KMS-11 (cell line): Measurements from ENCODE around the gene C11orf16.

Experiments used
- H2AFZ ChIP-seq: fragments of 200-600 bp; sonication (generic); 2 replicates; pipeline ENCODE4 v1.6.1; 2016; ENCODE audit warnings: antibody characterized with exemption, mixed run types, low read depth
- H3K27ac ChIP-seq: fragments of 200-600 bp; sonication (generic); 2 replicates; pipeline ENCODE4 v1.6.1; 2016; ENCODE audit warnings: mild to moderate bottlenecking, mixed run types
- H3K27me3 ChIP-seq: fragments of 200-600 bp; sonication (generic); 2 replicates; pipeline ENCODE4 v1.6.1; 2017; ENCODE audit warnings: mild to moderate bottlenecking, low read depth, mixed run types, moderate library complexity; ENCODE audit not compliant: insufficient read depth
- H3K36me3 ChIP-seq: fragments of 200-600 bp; sonication (generic); 2 replicates; pipeline ENCODE4 v1.6.1; 2017; ENCODE audit warnings: mild to moderate bottlenecking, mixed run types; ENCODE audit not compliant: insufficient read depth
- H3K4me1 ChIP-seq: fragments of 200-600 bp; sonication (generic); 2 replicates; pipeline ENCODE4 v1.6.1; 2016; ENCODE audit warnings: mild to moderate bottlenecking, low read depth, mixed run types; ENCODE audit not compliant: poor library complexity, severe bottlenecking
- H3K4me2 ChIP-seq: fragments of 200-600 bp; sonication (generic); 2 replicates; pipeline ENCODE4 v1.7.0; 2016; ENCODE audit warnings: mild to moderate bottlenecking, mixed run types
- H3K4me3 ChIP-seq: fragments of 200-600 bp; sonication (generic); IDR thresholded peaks from 2 replicates; pipeline ENCODE4 v1.6.1; 2017; ENCODE audit warnings: low read depth, low read length, mixed read lengths; ENCODE audit not compliant: insufficient read depth
- H3K79me2 ChIP-seq: fragments of 200-600 bp; sonication (generic); 2 replicates; pipeline ENCODE4 v1.6.1; 2016; ENCODE audit warnings: low read depth, mixed run types; ENCODE audit not compliant: insufficient read depth
- H3K9ac ChIP-seq: fragments of 200-600 bp; sonication (generic); 2 replicates; pipeline ENCODE4 v1.6.1; 2016; ENCODE audit warnings: mild to moderate bottlenecking, mixed run types
- H4K20me1 ChIP-seq: fragments of 200-600 bp; sonication (generic); 2 replicates; pipeline ENCODE4 v1.6.1; 2016; ENCODE audit warnings: mild to moderate bottlenecking, mixed run types; ENCODE audit not compliant: insufficient read depth
- CTCF ChIP-seq: fragments of 200-600 bp; sonication (generic); conservative IDR thresholded peaks from 2 replicates; pipeline ENCODE4 v1.6.1; 2017; ENCODE audit warnings: low read depth, mild to moderate bottlenecking, antibody characterized with exemption, low read length, moderate library complexity, mixed read lengths

C11orf16 gene

GRCh38 chr11:8914661-8915018, 18.1 kb downstream of the C11orf16 start:
- H4K20me1 ChIP-seq: no peaks in the 10 kb centered on the region
- TF ChIP-seq CTCF: peak; percentile 8; the same call in 1 of the 2 replicates
- H2AFZ ChIP-seq: no peak overlapping the region
- H3K27ac ChIP-seq: no peak overlapping the region; the same call in 1 of the 2 replicates
- no peaks in the 10 kb centered on the region for H3K79me2 ChIP-seq
- H3K36me3 ChIP-seq: no peaks in the 10 kb centered on the region
- no peak overlapping the region for H3K4me3 ChIP-seq
- H3K4me1 ChIP-seq: peaks cover 28% of the 10 kb centered on the region
- no peaks in the 10 kb centered on the region for H3K27me3 ChIP-seq
- H3K9ac ChIP-seq: no peak overlapping the region
- H3K4me2 ChIP-seq: peak overlapping the region; percentile 53; the same call in 1 of the 2 replicates

- peak overlapping the region; percentile 64; the same call in 1 of the 2 replicates for H2AFZ ChIP-seq
- H3K4me3 ChIP-seq: no peak overlapping the region
- H3K4me2 ChIP-seq: peak overlapping the region; percentile 53
- H3K4me1 ChIP-seq: peaks cover 28% of the 10 kb centered on the region
- H3K36me3 ChIP-seq: no peaks in the 10 kb centered on the region
- H3K27me3 ChIP-seq: no peaks in the 10 kb centered on the region
- H3K79me2 ChIP-seq: no peaks in the 10 kb centered on the region
- H4K20me1 ChIP-seq: no peaks in the 10 kb centered on the region
- peak overlapping the region; percentile 8; the same call in 1 of the 2 replicates for H3K9ac ChIP-seq
- TF ChIP-seq CTCF: peak; percentile 82
- H3K27ac ChIP-seq: peak overlapping the region; percentile 42
Measured at GRCh38 chr11:8913961-8914660, 18.6 kb downstream of the C11orf16 start.

- no peaks in the 10 kb centered on the region for H3K36me3 ChIP-seq
- H3K4me2 ChIP-seq: peak within 1 kb of the TSS; percentile 76
- H3K9ac ChIP-seq: peak within 1 kb of the TSS; percentile 63; the same call in 1 of the 2 replicates
- H3K4me1 ChIP-seq: peaks cover 22% of the 10 kb centered on the region
- no peaks in the 10 kb centered on the region for H4K20me1 ChIP-seq
- H3K4me3 ChIP-seq: no peak within 1 kb of the TSS
- no peaks in the 10 kb centered on the region for H3K27me3 ChIP-seq
- peak within 1 kb of the TSS; percentile 94 for H2AFZ ChIP-seq
- no peak within 1 kb of the TSS for H3K27ac ChIP-seq
- H3K79me2 ChIP-seq: no peaks in the 10 kb centered on the region
- TF ChIP-seq CTCF: no peak
Measured at GRCh38 chr11:8911029-8911823, 21.5 kb downstream of the C11orf16 start, which contains the start of gene AKIP1. Gene AKIP1, plus strand, starts transcription at chr11:8911189. Its CDS starts 261 bp downstream, at chr11:8911450.

GRCh38 chr11:8910649-8911026, 22.1 kb downstream of the C11orf16 start:
- TF ChIP-seq CTCF: no peak
- no peak overlapping the region for H3K9ac ChIP-seq
- H3K4me1 ChIP-seq: peaks cover 22% of the 10 kb centered on the region
- peak overlapping the region; percentile 42 for H3K4me2 ChIP-seq
- H3K27ac ChIP-seq: no peak overlapping the region
- H2AFZ ChIP-seq: peak overlapping the region; percentile 65
- no peaks in the 10 kb centered on the region for H3K27me3 ChIP-seq
- no peaks in the 10 kb centered on the region for H4K20me1 ChIP-seq
- no peaks in the 10 kb centered on the region for H3K36me3 ChIP-seq
- H3K4me3 ChIP-seq: no peak overlapping the region
- H3K79me2 ChIP-seq: no peaks in the 10 kb centered on the region
